Measurements from ENCODE around the gene FAR2.

GRCh38 chr12:29150462-29150861 is 1.4 kb downstream of the FAR2 start:
- TF ChIP-seq CTCF (IDR thresholded peaks at IDR 0.05 in 4 of 5, conservative IDR thresholded peaks at IDR 0.05 in 1 of 5) (no peak), POLR2A (IDR thresholded peaks at IDR 0.05) (no peak)

All from gastrocnemius medialis (tissue), 4 donors.